ENCODE measurements around the gene DHX30.

The DHX30 gene

DNA sequence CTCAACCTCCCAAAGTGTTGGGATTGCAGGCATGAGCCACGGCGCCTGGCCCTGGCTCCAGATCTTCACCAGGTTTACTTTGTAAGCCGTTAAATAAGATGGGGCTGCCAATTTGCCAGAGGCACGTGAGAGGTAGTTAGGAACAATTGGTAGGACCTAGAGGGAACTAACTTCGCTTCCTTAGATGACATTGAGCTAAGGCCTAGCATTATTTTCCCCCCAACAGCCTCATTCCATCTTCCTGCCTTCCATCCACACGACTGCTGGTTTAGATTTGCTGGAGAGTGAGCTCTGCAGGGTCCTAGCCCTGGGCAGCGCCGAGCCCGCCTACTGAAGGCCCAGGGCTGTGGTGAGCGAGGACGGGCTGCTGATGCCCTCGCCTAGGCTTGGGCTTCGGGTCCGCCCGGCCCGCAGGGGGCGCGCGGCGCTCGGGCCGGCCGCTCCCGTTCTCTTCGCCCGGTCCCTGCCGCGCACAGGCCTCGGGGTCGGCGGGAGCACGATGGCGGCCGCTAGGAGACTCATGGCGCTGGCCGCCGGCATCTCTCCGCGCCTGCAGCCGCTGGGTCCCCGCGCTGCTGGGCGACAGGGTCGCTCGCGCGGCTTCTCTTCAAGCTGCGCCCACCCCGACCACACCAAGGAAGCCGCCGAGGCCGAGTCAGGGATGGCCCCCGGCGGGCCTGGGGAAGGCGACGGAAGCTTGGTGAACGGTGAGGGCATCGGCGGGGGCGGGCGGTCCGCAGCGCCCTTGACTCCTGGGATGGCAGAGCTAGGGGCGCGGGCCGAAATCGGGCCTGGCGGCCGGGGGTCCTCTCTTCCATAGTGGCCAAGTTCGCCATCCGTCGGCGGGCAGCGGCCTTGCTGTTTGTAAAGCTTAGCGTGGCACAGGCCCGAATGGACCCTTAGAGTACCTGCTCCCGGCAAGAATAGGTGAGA is 21.9 kb downstream of the DHX30 start (continued):
- TF ChIP-seq, protein P1, sequence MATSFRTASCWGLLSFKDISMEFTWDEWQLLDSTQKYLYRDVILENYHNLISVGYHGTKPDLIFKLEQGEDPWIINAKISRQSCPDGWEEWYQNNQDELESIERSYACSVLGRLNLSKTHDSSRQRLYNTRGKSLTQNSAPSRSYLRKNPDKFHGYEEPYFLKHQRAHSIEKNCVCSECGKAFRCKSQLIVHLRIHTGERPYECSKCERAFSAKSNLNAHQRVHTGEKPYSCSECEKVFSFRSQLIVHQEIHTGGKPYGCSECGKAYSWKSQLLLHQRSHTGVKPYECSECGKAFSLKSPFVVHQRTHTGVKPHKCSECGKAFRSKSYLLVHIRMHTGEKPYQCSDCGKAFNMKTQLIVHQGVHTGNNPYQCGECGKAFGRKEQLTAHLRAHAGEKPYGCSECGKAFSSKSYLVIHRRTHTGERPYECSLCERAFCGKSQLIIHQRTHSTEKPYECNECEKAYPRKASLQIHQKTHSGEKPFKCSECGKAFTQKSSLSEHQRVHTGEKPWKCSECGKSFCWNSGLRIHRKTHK (tag by site-specific recombination; IDR thresholded peaks at IDR 0.05) = no peak
- TF ChIP-seq OVOL3 (tag by site-specific recombination; IDR thresholded peaks at IDR 0.05) (0 out of 2 replicates have a peak, but pooled peaks have one; percentile 12), GLI4 (tag by site-specific recombination; IDR thresholded peaks at IDR 0.05) (no peak), ZFHX2 (tag by site-specific recombination; conservative IDR thresholded peaks at IDR 0.05) (peak; percentile 52), ZNF561 (tag by site-specific recombination; IDR thresholded peaks at IDR 0.05; ENCODE audit: borderline replicate concordance) (peak; percentile 84; the same call in 1 of the 2 replicates), ZFP69B (tag by site-specific recombination; IDR thresholded peaks at IDR 0.05) (no peak), ZFP37 (tag by site-specific recombination; IDR thresholded peaks at IDR 0.05) (no peak), SP2 (tag by site-specific recombination; IDR thresholded peaks at IDR 0.05) (no peak), YY1 (tag by site-specific recombination; IDR thresholded peaks at IDR 0.05) (peak; percentile 92), ZNF248 (tag by site-specific recombination; IDR thresholded peaks at IDR 0.05) (no peak), TRIM28 (IDR thresholded peaks at IDR 0.05; ENCODE audit: borderline replicate concordance, low read length) (peak; percentile 70; the same call in 1 of the 2 replicates), ZNF184 (tag by site-specific recombination; IDR thresholded peaks at IDR 0.05) (0 out of 2 replicates have a peak, but pooled peaks have one; percentile 54), ZSCAN4 (tag by site-specific recombination; IDR thresholded peaks at IDR 0.05) (no peak), ZNF549 (tag by site-specific recombination; IDR thresholded peaks at IDR 0.05) (no peak), ZBTB17 (tag by site-specific recombination; IDR thresholded peaks at IDR 0.05) (peak; percentile 74; the same call in 1 of the 2 replicates), GLIS1 (tag by site-specific recombination; IDR thresholded peaks at IDR 0.05) (no peak; the same call in 1 of the 2 replicates), ZNF391 (tag by site-specific recombination; IDR thresholded peaks at IDR 0.05; ENCODE audit: borderline replicate concordance, low read depth) (peak; percentile 29; the same call in 1 of the 2 replicates), IKZF3 (tag by site-specific recombination; IDR thresholded peaks at IDR 0.05) (0 out of 2 replicates have a peak, but pooled peaks have one; percentile 32), KLF8 (tag by site-specific recombination; IDR thresholded peaks at IDR 0.05) (peak; percentile 23; the same call in 1 of the 2 replicates), ZNF202 (tag by site-specific recombination; IDR thresholded peaks at IDR 0.05; ENCODE audit: borderline replicate concordance) (no peak), ZBTB44 (tag by site-specific recombination; IDR thresholded peaks at IDR 0.05) (peak; percentile 30; the same call in 1 of the 2 replicates), ZNF423 (tag by site-specific recombination; IDR thresholded peaks at IDR 0.05) (no peak), ZNF624 (tag by site-specific recombination; IDR thresholded peaks at IDR 0.05) (no peak)
- TF ChIP-seq, protein P2, sequence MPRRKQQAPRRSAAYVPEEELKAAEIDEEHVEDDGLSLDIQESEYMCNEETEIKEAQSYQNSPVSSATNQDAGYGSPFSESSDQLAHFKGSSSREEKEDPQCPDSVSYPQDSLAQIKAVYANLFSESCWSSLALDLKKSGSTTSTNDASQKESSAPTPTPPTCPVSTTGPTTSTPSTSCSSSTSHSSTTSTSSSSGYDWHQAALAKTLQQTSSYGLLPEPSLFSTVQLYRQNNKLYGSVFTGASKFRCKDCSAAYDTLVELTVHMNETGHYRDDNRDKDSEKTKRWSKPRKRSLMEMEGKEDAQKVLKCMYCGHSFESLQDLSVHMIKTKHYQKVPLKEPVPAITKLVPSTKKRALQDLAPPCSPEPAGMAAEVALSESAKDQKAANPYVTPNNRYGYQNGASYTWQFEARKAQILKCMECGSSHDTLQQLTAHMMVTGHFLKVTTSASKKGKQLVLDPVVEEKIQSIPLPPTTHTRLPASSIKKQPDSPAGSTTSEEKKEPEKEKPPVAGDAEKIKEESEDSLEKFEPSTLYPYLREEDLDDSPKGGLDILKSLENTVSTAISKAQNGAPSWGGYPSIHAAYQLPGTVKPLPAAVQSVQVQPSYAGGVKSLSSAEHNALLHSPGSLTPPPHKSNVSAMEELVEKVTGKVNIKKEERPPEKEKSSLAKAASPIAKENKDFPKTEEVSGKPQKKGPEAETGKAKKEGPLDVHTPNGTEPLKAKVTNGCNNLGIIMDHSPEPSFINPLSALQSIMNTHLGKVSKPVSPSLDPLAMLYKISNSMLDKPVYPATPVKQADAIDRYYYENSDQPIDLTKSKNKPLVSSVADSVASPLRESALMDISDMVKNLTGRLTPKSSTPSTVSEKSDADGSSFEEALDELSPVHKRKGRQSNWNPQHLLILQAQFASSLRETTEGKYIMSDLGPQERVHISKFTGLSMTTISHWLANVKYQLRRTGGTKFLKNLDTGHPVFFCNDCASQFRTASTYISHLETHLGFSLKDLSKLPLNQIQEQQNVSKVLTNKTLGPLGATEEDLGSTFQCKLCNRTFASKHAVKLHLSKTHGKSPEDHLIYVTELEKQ (tag by site-specific recombination; IDR thresholded peaks at IDR 0.05; ENCODE audit: borderline replicate concordance) = no peak
- TF ChIP-seq, protein P3, sequence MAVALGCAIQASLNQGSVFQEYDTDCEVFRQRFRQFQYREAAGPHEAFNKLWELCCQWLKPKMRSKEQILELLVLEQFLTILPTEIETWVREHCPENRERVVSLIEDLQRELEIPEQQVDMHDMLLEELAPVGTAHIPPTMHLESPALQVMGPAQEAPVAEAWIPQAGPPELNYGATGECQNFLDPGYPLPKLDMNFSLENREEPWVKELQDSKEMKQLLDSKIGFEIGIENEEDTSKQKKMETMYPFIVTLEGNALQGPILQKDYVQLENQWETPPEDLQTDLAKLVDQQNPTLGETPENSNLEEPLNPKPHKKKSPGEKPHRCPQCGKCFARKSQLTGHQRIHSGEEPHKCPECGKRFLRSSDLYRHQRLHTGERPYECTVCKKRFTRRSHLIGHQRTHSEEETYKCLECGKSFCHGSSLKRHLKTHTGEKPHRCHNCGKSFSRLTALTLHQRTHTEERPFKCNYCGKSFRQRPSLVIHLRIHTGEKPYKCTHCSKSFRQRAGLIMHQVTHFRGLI (tag by site-specific recombination; IDR thresholded peaks at IDR 0.05) = no peak
- TF ChIP-seq, protein P4, sequence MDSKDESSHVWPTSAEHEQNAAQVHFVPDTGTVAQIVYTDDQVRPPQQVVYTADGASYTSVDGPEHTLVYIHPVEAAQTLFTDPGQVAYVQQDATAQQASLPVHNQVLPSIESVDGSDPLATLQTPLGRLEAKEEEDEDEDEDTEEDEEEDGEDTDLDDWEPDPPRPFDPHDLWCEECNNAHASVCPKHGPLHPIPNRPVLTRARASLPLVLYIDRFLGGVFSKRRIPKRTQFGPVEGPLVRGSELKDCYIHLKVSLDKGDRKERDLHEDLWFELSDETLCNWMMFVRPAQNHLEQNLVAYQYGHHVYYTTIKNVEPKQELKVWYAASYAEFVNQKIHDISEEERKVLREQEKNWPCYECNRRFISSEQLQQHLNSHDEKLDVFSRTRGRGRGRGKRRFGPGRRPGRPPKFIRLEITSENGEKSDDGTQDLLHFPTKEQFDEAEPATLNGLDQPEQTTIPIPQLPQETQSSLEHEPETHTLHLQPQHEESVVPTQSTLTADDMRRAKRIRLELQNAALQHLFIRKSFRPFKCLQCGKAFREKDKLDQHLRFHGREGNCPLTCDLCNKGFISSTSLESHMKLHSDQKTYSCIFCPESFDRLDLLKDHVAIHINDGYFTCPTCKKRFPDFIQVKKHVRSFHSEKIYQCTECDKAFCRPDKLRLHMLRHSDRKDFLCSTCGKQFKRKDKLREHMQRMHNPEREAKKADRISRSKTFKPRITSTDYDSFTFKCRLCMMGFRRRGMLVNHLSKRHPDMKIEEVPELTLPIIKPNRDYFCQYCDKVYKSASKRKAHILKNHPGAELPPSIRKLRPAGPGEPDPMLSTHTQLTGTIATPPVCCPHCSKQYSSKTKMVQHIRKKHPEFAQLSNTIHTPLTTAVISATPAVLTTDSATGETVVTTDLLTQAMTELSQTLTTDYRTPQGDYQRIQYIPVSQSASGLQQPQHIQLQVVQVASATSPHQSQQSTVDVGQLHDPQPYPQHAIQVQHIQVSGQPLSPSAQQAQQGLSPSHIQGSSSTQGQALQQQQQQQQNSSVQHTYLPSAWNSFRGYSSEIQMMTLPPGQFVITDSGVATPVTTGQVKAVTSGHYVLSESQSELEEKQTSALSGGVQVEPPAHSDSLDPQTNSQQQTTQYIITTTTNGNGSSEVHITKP (tag by site-specific recombination; IDR thresholded peaks at IDR 0.05) = peak; percentile 80
